Measurements from ENCODE around the gene CYP17A1. TPM values are rescaled to one million over a fixed set of nuclear protein-coding genes. Genes with fewer than 3 reads are reported as not detected.

Gene CYP17A1
- total RNA-seq, 4 donors from 2014 or later: not detected

DNA sequence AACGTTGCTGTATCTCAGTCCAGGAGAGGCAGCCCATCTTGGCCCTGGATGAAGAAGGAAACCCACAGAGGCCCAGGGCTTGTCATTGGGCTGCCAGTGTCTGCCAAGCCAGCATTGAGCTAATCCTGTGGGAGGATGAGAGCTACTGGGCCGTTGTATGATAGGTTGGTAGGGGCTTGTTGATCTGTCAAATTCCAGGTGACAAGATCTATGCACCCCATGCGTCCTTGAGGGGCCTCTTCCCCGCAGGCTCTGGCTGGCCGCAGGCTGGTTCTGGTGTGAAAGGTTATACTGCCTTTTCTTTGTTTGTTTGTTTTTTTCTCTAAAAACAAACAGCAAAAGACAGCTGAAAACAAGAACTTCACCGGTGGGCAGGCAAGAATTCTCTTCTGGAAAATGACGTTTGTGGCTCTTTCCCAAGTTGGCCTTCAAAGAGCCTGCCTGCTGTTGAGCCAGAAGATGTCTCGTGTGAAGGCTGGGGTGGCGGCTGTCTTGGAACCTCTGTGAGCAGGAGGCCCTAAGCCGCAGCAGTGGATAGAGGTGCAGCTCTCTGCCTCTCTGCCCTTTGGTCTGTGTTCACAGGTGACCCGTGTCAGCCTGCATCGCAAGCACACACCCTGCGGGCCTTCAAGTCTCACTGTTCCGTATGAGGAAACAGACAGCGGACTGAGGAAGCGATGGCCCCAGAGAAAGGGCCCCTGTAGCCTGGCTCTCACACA is 23.3 kb downstream of the CYP17A1 start:
- DNase-seq (ENCODE audit: low spot score) (no peak), ATAC-seq (ENCODE audit: low FRiP score) (no peak)
- TF ChIP-seq, protein P1, sequence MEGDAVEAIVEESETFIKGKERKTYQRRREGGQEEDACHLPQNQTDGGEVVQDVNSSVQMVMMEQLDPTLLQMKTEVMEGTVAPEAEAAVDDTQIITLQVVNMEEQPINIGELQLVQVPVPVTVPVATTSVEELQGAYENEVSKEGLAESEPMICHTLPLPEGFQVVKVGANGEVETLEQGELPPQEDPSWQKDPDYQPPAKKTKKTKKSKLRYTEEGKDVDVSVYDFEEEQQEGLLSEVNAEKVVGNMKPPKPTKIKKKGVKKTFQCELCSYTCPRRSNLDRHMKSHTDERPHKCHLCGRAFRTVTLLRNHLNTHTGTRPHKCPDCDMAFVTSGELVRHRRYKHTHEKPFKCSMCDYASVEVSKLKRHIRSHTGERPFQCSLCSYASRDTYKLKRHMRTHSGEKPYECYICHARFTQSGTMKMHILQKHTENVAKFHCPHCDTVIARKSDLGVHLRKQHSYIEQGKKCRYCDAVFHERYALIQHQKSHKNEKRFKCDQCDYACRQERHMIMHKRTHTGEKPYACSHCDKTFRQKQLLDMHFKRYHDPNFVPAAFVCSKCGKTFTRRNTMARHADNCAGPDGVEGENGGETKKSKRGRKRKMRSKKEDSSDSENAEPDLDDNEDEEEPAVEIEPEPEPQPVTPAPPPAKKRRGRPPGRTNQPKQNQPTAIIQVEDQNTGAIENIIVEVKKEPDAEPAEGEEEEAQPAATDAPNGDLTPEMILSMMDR (IDR thresholded peaks at IDR 0.05): no peak

DNA sequence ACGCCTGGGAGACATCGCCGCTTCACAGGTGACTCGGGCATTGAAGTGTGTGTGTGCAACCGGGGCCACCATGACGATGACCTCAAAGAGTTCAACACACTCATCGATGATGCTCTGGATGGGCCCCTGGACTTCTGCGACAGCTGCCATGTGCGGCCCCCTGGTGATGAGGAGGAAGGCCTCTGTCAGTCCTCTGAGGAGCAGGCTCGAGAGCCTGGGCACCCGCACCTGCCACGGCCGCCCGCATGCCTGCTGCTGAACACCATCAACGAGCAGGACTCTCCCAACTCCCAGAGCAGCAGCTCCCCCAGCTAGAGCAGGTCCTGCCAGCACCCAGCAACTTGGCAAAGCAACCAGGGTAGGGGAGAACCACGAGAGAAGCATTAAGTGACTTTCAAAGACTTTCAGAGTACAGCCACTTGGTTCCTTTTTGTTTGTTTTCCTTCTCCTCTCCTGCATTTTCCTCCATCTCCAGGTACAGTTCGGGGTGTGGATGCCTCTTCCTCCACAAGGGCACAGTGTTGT is 24.1 kb downstream of the CYP17A1 start:
- TF ChIP-seq, protein P1 (IDR thresholded peaks at IDR 0.05): no peak
- ATAC-seq (ENCODE audit: low FRiP score) (no peak), DNase-seq (ENCODE audit: low spot score) (no peak)

- TF ChIP-seq, protein P1 (IDR thresholded peaks at IDR 0.05): no peak
- DNase-seq (ENCODE audit: low spot score) (no peak), ATAC-seq (ENCODE audit: low FRiP score) (no peak)
Measured at GRCh38 chr10:102812231-102812876, 24.9 kb downstream of the CYP17A1 start.

DNA sequence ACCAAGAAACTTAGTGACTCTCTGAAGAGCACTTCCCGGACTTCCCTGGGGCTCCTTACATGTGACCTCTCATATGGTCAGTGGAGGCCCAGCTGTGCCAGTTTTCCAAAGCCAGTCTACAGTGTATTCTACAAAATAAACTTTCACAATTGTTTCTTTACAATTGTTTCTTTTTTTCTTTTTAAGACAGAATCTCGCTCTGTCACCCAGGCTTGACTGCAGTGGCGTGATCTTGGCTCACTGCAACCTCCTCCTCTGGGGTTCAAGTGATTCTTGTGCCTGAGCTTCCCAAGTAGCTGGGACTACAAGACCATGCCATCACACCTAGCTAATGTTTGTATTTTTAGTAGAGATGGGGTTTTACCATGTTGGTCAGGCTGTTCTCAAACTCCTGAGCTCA is 25.9 kb downstream of the CYP17A1 start:
- DNase-seq (ENCODE audit: low spot score): no peak

DNA sequence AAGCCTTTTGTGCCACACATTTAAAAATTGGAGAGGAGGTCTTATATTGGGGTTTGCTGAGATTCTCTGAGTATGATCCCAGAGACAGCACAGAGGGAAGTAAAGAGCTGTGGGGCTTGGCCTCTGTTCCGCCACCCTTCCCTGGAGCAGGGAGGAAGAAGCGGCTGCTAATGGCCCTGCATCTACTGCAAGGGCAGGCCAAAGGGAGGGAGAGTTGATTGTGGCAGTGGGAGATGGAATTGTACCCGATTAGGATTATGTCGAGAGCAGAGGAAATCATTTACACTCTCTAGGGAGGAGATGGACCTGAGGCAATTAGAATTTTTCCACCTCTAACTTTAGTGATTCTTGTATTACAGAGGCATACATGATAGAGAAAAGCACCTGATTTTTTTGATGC is 28.8 kb downstream of the CYP17A1 start:
- DNase-seq (ENCODE audit: low spot score) (no peak), ATAC-seq (ENCODE audit: low FRiP score) (no peak)
- TF ChIP-seq, protein P1 (IDR thresholded peaks at IDR 0.05): no peak

More for the DNA sequence above, 25.9 kb downstream of the CYP17A1 start:
- no peak for ATAC-seq (ENCODE audit: low FRiP score)
- TF ChIP-seq, protein P1 (IDR thresholded peaks at IDR 0.05): no peak

- DNase-seq (ENCODE audit: low spot score) (no peak), ATAC-seq (ENCODE audit: low FRiP score) (no peak)
- TF ChIP-seq, protein P1 (IDR thresholded peaks at IDR 0.05): no peak
Measured at GRCh38 chr10:102804382-102805055, 32.7 kb downstream of the CYP17A1 start.

All from omental fat pad (tissue), 4 donors.